T-helper 1 cell treated with Interleukin-12 subunit alpha and Interleukin-12 subunit beta and Interleukin-4 antibody, amounts not matched to agents 30 μg/mL and 1 μg/mL, for 36 hours (primary cell): ENCODE measurements around the gene TNNI2.

ENCODE experiments used
- H3K27ac Mint-ChIP-seq: one replicate; pipeline ENCODE4 v1.8.0; 2021; ENCODE audit warnings: mild to moderate bottlenecking, mixed read lengths
- H3K27me3 Mint-ChIP-seq: one replicate; pipeline ENCODE4 v1.8.0; 2021; ENCODE audit warnings: low read depth, mixed read lengths
- H3K36me3 Mint-ChIP-seq: one replicate; pipeline ENCODE4 v1.8.0; 2021; ENCODE audit warnings: low read depth, mixed read lengths
- H3K4me1 Mint-ChIP-seq: one replicate; pipeline ENCODE4 v1.8.0; 2021; ENCODE audit warnings: low read depth, mixed read lengths
- H3K4me3 Mint-ChIP-seq: one replicate; pipeline ENCODE4 v1.8.0; 2021; ENCODE audit warnings: mild to moderate bottlenecking, moderate library complexity, mixed read lengths
- H3K9me3 Mint-ChIP-seq: one replicate; pipeline ENCODE4 v1.8.0; 2021; ENCODE audit warnings: mixed read lengths

The TNNI2 gene

GRCh38 chr11:1826552-1827094 lies 12.2 kb upstream of the TNNI2 start:
- Mint-ChIP-seq H3K36me3 (no peaks in the 10 kb centered on the region), H3K4me3 (no peak overlapping the region), H3K27me3 (no peaks in the 10 kb centered on the region), H3K27ac (no peak overlapping the region), H3K4me1 (no peaks in the 10 kb centered on the region), H3K9me3 (no peaks in the 10 kb centered on the region)

- no peaks in the 10 kb centered on the region for H3K36me3 Mint-ChIP-seq
- no peak overlapping the region for H3K4me3 Mint-ChIP-seq
- H3K4me1 Mint-ChIP-seq: no peaks in the 10 kb centered on the region
- H3K9me3 Mint-ChIP-seq: no peaks in the 10 kb centered on the region
- no peak overlapping the region for H3K27ac Mint-ChIP-seq
- H3K27me3 Mint-ChIP-seq: no peaks in the 10 kb centered on the region
Observed at GRCh38 chr11:1827095-1827813, 11.5 kb upstream of the TNNI2 start.

- Mint-ChIP-seq H3K9me3 (no peaks in the 10 kb centered on the region), H3K27me3 (no peaks in the 10 kb centered on the region), H3K27ac (no peak overlapping the region), H3K36me3 (no peaks in the 10 kb centered on the region), H3K4me1 (no peaks in the 10 kb centered on the region), H3K4me3 (no peak overlapping the region)
Observed at GRCh38 chr11:1827931-1828330, 10.8 kb upstream of the TNNI2 start.

- no peak overlapping the region for H3K4me3 Mint-ChIP-seq
- H3K9me3 Mint-ChIP-seq: no peaks in the 10 kb centered on the region
- H3K27me3 Mint-ChIP-seq: no peaks in the 10 kb centered on the region
- no peaks in the 10 kb centered on the region for H3K36me3 Mint-ChIP-seq
- no peak overlapping the region for H3K27ac Mint-ChIP-seq
- H3K4me1 Mint-ChIP-seq: no peaks in the 10 kb centered on the region
Observed at GRCh38 chr11:1828542-1828941, 10.2 kb upstream of the TNNI2 start.

GRCh38 chr11:1829039-1829820 lies 9.6 kb upstream of the TNNI2 start:
- H3K27me3 Mint-ChIP-seq: no peaks in the 10 kb centered on the region
- H3K27ac Mint-ChIP-seq: no peak overlapping the region
- H3K4me3 Mint-ChIP-seq: no peak overlapping the region
- no peaks in the 10 kb centered on the region for H3K36me3 Mint-ChIP-seq
- no peaks in the 10 kb centered on the region for H3K4me1 Mint-ChIP-seq
- H3K9me3 Mint-ChIP-seq: no peaks in the 10 kb centered on the region

GRCh38 chr11:1830004-1830321 lies 8.8 kb upstream of the TNNI2 start:
- no peaks in the 10 kb centered on the region for H3K4me1 Mint-ChIP-seq
- H3K9me3 Mint-ChIP-seq: no peaks in the 10 kb centered on the region
- no peak overlapping the region for H3K4me3 Mint-ChIP-seq
- no peaks in the 10 kb centered on the region for H3K36me3 Mint-ChIP-seq
- H3K27ac Mint-ChIP-seq: no peak overlapping the region
- no peaks in the 10 kb centered on the region for H3K27me3 Mint-ChIP-seq

- Mint-ChIP-seq H3K36me3 (no peaks in the 10 kb centered on the region), H3K27ac (no peak overlapping the region), H3K27me3 (no peaks in the 10 kb centered on the region), H3K4me3 (no peak overlapping the region), H3K4me1 (no peaks in the 10 kb centered on the region), H3K9me3 (no peaks in the 10 kb centered on the region)
Observed at GRCh38 chr11:1830322-1831223, 8.2 kb upstream of the TNNI2 start.

GRCh38 chr11:1831338-1832210 lies 7.2 kb upstream of the TNNI2 start:
- Mint-ChIP-seq H3K9me3 (no peaks in the 10 kb centered on the region), H3K27ac (no peak overlapping the region), H3K4me1 (no peaks in the 10 kb centered on the region), H3K4me3 (no peak overlapping the region), H3K36me3 (no peaks in the 10 kb centered on the region), H3K27me3 (no peaks in the 10 kb centered on the region)

GRCh38 chr11:1832211-1832919 lies 6.4 kb upstream of the TNNI2 start:
- Mint-ChIP-seq H3K4me1 (no peaks in the 10 kb centered on the region), H3K27ac (no peak overlapping the region), H3K36me3 (no peaks in the 10 kb centered on the region), H3K4me3 (no peak overlapping the region), H3K9me3 (no peaks in the 10 kb centered on the region), H3K27me3 (no peaks in the 10 kb centered on the region)

- Mint-ChIP-seq H3K27me3 (no peaks in the 10 kb centered on the region), H3K4me1 (no peaks in the 10 kb centered on the region), H3K4me3 (no peak overlapping the region), H3K36me3 (no peaks in the 10 kb centered on the region), H3K27ac (no peak overlapping the region), H3K9me3 (no peaks in the 10 kb centered on the region)
Observed at GRCh38 chr11:1832920-1833295, 5.9 kb upstream of the TNNI2 start.

GRCh38 chr11:1834062-1834610 lies 4.6 kb upstream of the TNNI2 start:
- no peaks in the 10 kb centered on the region for H3K9me3 Mint-ChIP-seq
- no peak overlapping the region for H3K27ac Mint-ChIP-seq
- no peaks in the 10 kb centered on the region for H3K36me3 Mint-ChIP-seq
- no peaks in the 10 kb centered on the region for H3K4me1 Mint-ChIP-seq
- no peaks in the 10 kb centered on the region for H3K27me3 Mint-ChIP-seq
- no peak overlapping the region for H3K4me3 Mint-ChIP-seq

GRCh38 chr11:1834779-1835670 lies 3.8 kb upstream of the TNNI2 start, which contains the start of gene SYT8:
Gene SYT8 (plus strand): TSS chr11:1834990. CDS start chr11:1835106, 116 bp downstream.
- Mint-ChIP-seq H3K4me1 (peaks cover 5% of the 10 kb centered on the region), H3K4me3 (no peak within 1 kb of the TSS), H3K27me3 (no peaks in the 10 kb centered on the region), H3K9me3 (no peaks in the 10 kb centered on the region), H3K27ac (no peak within 1 kb of the TSS), H3K36me3 (no peaks in the 10 kb centered on the region)
